CD4-positive, CD25-positive, alpha-beta regulatory T cell (primary cell): Measurements from ENCODE around the gene GNAS. TPM values are rescaled to one million over a fixed set of nuclear protein-coding genes. Genes with fewer than 3 reads are reported as not detected.

Source experiments
- ATAC-seq, 2 donors: fragments of 150-1000 bp; cut with Tn5 transposase; one replicate each; pipeline ENCODE4 v1.10.0; 2021; ENCODE audit warnings: low read depth in 2 of 2, moderate number of reproducible peaks in 2 of 2, moderate library complexity in 1 of 2
- DNase-seq, 3 donors: peaks; one replicate each; pipeline versions ENCODE4 v3.0.0 to v3.0.0-alpha.2; 2012 to 2022; ENCODE audit warnings: mixed read lengths in 1 of 3
- H3K27ac ChIP-seq: one replicate; pipeline ENCODE4 v1.7.0; 2013; ENCODE audit warnings: mild to moderate bottlenecking, low read length; ENCODE audit not compliant: insufficient read depth, poor library complexity, severe bottlenecking
- H3K27me3 ChIP-seq: one replicate; pipeline ENCODE4 v1.7.0; 2013; ENCODE audit warnings: low read length; ENCODE audit not compliant: control insufficient read depth, insufficient read depth
- H3K36me3 ChIP-seq: one replicate; pipeline ENCODE4 v1.7.0; 2013; ENCODE audit warnings: mild to moderate bottlenecking, low read length, moderate library complexity; ENCODE audit not compliant: control insufficient read depth, insufficient read depth
- H3K4me1 ChIP-seq: 2 replicates; pipeline ENCODE4 v1.7.0; 2013; ENCODE audit warnings: mild to moderate bottlenecking, low read length; ENCODE audit not compliant: insufficient read depth, control insufficient read depth, poor library complexity, severe bottlenecking
- H3K4me3 ChIP-seq: one replicate; pipeline ENCODE4 v1.7.0; 2013; ENCODE audit warnings: low read depth, mild to moderate bottlenecking, low read length, moderate library complexity
- H3K9me3 ChIP-seq, 2 experiments: 1 replicate in 1 of 2; 2 replicates in 1 of 2; pipeline ENCODE4 v1.7.0; 2013; ENCODE audit warnings: low read length in 2 of 2, mild to moderate bottlenecking in 1 of 2, moderate library complexity in 1 of 2; ENCODE audit not compliant: control insufficient read depth in 2 of 2
- H3K27ac Mint-ChIP-seq, 3 donors: one replicate each; pipeline ENCODE4 v1.8.0; 2020 to 2022; ENCODE audit warnings: mild to moderate bottlenecking in 3 of 3, mixed read lengths in 3 of 3, moderate library complexity in 2 of 3
- H3K27me3 Mint-ChIP-seq: one replicate; pipeline ENCODE4 v1.8.0; 2022; ENCODE audit warnings: mild to moderate bottlenecking, mixed read lengths
- H3K36me3 Mint-ChIP-seq: one replicate; pipeline ENCODE4 v1.8.0; 2020; ENCODE audit warnings: mixed read lengths
- H3K4me1 Mint-ChIP-seq, 4 donors: one replicate each; pipeline ENCODE4 v1.8.0; 2020 to 2022; ENCODE audit warnings: mixed read lengths in 4 of 4, mild to moderate bottlenecking in 1 of 4
- H3K4me3 Mint-ChIP-seq, 4 donors: one replicate each; pipeline ENCODE4 v1.8.0; 2020 to 2022; ENCODE audit warnings: mild to moderate bottlenecking in 4 of 4, mixed read lengths in 4 of 4, moderate library complexity in 3 of 4
- H3K9me3 Mint-ChIP-seq, 7 donors: one replicate each; pipeline ENCODE4 v1.8.0; 2020 to 2022; ENCODE audit warnings: mixed read lengths in 7 of 7, mild to moderate bottlenecking in 3 of 7, moderate library complexity in 2 of 7
- polyA plus RNA-seq, 4 donors: library from polyadenylated mRNA; unstranded; fragments of 300-500 nt; fragmentation: Illumina TruSeq; gene quantifications; one replicate each; pipeline ENCODE4 v1.2.3, GENCODE V29; 2021
- total RNA-seq: library from RNA; stranded (reverse); gene quantifications from one replicate; pipeline ENCODE4 v1.2.3, GENCODE V29; 2022

GNAS gene
- total and polyA plus RNA-seq, 5 donors from 2014 or later: 127 to 890 (median 165) TPM

DNA sequence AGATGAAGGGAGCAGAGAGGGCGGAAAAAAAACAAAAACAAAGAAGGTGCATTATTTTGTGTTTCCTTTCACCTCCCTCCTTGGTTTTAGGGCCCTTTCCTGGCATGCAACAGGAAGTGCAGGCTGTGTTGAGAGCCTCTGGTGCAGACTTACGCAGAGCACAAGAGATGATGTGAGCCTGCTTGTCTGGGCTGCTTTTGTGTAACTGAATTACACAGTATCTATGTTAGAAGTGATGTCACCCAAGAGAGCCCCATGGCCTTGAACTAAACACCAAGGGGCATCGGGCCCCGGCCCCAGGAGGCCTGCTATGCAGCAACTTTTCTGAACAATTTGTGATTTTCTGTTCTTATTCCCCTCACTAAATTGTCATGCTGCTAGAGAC, 25.5 kb downstream of the GNAS start:
- Histone ChIP-seq H3K4me3 (no peak overlapping the region), H3K9me3 (no peaks in the 10 kb centered on the region), H3K27me3 (no peaks in the 10 kb centered on the region), H3K4me1 (peaks cover 4% of the 10 kb centered on the region), H3K27ac (no peak overlapping the region), H3K36me3 (no peaks in the 10 kb centered on the region)
- peak in 1 of 3 donors; percentile 46 for DNase-seq
- H3K27me3 Mint-ChIP-seq: peaks cover 4% of the 10 kb centered on the region
- no peaks in the 10 kb centered on the region for H3K36me3 Mint-ChIP-seq
- H3K9me3 Mint-ChIP-seq: peaks cover 0 to 2% (median 0%) of the 10 kb centered on the region in 7 donors
- peaks cover 0 to 11% (median 1%) of the 10 kb centered on the region in 4 donors for H3K4me1 Mint-ChIP-seq
- no peak overlapping the region for H3K27ac Mint-ChIP-seq
- H3K4me3 Mint-ChIP-seq: peak overlapping the region in 1 of 4 donors; percentile 16
- ATAC-seq: peak; percentile 71

DNA sequence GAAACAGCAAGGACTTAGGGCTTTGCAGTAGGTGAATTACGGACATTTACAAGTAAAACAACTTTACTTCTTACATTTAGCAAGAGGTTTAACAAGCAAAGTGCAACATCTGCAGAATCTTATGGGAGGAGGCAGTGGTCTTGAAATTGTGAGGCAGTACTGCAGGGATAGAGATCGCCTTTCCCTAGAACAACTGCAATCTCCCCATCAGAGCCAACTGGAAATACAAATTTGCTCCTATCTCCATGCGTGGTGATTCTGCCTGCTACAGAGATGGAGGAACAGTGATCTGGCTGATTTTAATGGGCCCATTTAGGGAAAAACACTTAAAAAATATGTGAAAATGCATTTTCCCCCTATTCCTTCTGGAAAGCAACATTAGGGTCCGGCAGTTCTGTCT, 25.9 kb downstream of the GNAS start:
- Mint-ChIP-seq H3K36me3 (no peaks in the 10 kb centered on the region), H3K27me3 (peaks cover 4% of the 10 kb centered on the region), H3K4me3 (no peak overlapping the region), H3K4me1 (peaks cover 0 to 11% (median 1%) of the 10 kb centered on the region in 4 donors), H3K27ac (no peak overlapping the region), H3K9me3 (peaks cover 0 to 2% (median 0%) of the 10 kb centered on the region in 7 donors)
- Histone ChIP-seq H3K4me3 (no peak overlapping the region), H3K27me3 (no peaks in the 10 kb centered on the region), H3K4me1 (peaks cover 4% of the 10 kb centered on the region), H3K27ac (no peak overlapping the region), H3K36me3 (no peaks in the 10 kb centered on the region), H3K9me3 (no peaks in the 10 kb centered on the region)
- ATAC-seq (no peak), DNase-seq (no peak)

DNA sequence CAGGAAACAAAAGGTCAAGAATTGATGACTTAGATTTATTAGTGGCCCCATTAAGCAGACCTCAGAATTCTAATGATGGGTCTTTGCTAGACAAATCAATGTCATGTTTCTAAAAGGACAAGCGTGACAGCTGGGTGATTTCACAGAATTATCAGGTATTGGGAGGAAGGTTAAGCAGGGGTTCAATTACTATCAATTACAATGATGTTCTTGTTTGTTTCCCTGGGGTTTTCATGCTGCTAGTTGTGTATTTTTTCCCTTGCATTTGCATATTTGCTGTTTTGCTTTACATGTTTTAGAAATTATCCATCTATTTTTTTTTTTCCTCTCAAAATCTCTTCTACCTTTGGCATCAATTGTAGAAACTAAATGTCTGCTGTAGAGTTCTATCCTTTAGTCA, 27.9 kb downstream of the GNAS start:
- no peak for DNase-seq
- Histone ChIP-seq H3K27ac (no peak overlapping the region), H3K9me3 (no peaks in the 10 kb centered on the region), H3K4me1 (peaks cover 4% of the 10 kb centered on the region), H3K36me3 (no peaks in the 10 kb centered on the region), H3K4me3 (no peak overlapping the region), H3K27me3 (no peaks in the 10 kb centered on the region)
- no peak overlapping the region for H3K27ac Mint-ChIP-seq
- H3K4me1 Mint-ChIP-seq: peaks cover 0 to 11% (median 0%) of the 10 kb centered on the region in 4 donors
- H3K27me3 Mint-ChIP-seq: peaks cover 4% of the 10 kb centered on the region
- H3K4me3 Mint-ChIP-seq: no peak overlapping the region
- no peaks in the 10 kb centered on the region for H3K9me3 Mint-ChIP-seq
- no peak for ATAC-seq
- H3K36me3 Mint-ChIP-seq: no peaks in the 10 kb centered on the region

DNA sequence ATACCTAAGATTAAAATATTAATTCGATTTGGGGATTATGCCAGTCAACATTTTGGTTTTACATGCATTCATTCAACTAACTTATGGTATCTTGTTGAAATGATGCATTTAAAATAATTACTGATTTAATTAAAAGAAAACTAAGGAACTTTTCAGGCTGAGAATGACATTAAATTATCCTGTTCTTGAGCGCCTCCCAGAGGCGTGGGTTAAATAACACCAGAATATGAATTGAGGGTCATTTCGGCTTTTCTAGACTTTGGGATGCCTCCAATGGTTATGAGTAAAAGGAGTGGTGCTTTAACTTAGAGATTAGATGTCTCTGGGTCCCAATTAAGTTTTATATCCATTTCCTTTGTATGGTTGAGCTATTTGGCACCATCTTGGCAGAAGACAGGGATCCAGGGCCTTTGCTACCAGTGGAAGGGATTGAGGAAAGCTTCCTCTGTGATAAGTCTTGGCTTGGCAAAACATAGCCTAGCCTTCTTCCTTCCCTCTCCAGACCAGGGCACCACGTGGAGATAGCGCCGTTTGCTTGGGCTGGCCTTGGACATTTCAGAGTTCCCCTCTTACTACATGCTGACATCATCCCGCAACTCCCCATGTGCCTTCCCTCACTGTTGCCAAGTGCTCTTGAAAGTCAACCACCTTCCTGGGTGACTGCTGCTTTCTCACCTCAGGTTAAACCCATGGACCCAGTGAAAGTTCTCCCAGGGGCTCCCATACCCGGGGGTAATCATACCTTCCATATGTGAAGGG, 28.7 kb downstream of the GNAS start:
- Mint-ChIP-seq H3K9me3 (no peaks in the 10 kb centered on the region), H3K27ac (peak overlapping the region in 1 of 3 donors; percentile 80), H3K27me3 (peaks cover 4% of the 10 kb centered on the region), H3K36me3 (no peaks in the 10 kb centered on the region), H3K4me1 (peaks cover 0 to 14% (median under 1%) of the 10 kb centered on the region in 4 donors), H3K4me3 (no peak overlapping the region)
- no peaks in the 10 kb centered on the region for H3K27me3 ChIP-seq
- no peaks in the 10 kb centered on the region for H3K36me3 ChIP-seq
- H3K27ac ChIP-seq: no peak overlapping the region
- peaks cover 4% of the 10 kb centered on the region for H3K4me1 ChIP-seq
- ATAC-seq (no peak), DNase-seq (no peak)
- no peak overlapping the region for H3K4me3 ChIP-seq
- H3K9me3 ChIP-seq: no peaks in the 10 kb centered on the region

DNA sequence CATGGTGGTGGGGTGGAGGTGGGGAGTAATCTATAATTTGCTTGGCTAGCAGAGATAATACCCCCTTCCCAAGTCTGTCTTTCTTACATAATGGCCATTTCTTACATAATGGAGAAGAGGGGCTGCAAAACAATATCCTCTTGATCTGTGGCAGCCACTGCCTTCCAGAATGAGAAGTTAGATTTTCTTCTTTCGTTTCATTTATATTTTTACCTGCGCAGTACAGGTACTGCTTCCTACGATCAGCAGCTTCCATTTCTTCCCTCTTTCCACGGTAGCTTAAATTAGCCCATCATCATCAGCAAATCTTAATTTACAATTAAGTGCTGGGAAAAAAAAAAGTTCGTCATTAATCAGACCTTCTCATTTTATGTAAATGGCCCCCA, 30.2 kb downstream of the GNAS start:
- no peak overlapping the region for H3K27ac ChIP-seq
- no peaks in the 10 kb centered on the region for H3K36me3 ChIP-seq
- H3K4me3 Mint-ChIP-seq: no peak overlapping the region
- no peaks in the 10 kb centered on the region for H3K9me3 ChIP-seq
- H3K36me3 Mint-ChIP-seq: no peaks in the 10 kb centered on the region
- peaks cover 2% of the 10 kb centered on the region for H3K4me1 ChIP-seq
- peaks cover 4% of the 10 kb centered on the region for H3K27me3 Mint-ChIP-seq
- no peak overlapping the region for H3K4me3 ChIP-seq
- H3K27ac Mint-ChIP-seq: no peak overlapping the region
- ATAC-seq (no peak), DNase-seq (no peak)
- no peaks in the 10 kb centered on the region for H3K27me3 ChIP-seq
- H3K9me3 Mint-ChIP-seq: no peaks in the 10 kb centered on the region
- peaks cover 0 to 15% (median under 1%) of the 10 kb centered on the region in 4 donors for H3K4me1 Mint-ChIP-seq

DNA sequence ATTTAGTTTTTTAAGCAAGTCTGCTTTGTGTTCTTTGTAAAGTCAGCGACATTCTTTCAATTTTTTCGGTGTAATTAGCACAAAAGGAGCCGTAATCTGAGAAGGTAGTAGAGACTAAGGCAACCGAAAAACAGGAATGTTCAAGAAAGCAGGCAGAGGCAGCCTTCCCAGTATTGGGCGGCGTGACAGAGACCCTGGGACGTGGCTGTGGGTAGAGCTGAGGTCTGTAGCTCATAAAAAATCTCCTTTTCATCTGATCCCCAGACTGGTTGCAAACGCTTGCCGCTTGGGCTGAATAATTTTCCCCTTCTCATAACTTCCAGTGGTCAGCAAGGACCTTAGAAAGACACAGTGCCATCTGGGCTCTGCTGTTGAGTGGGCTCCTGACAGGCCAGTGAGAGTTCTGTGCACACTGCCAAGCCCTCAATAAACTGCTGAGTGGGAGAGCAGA, 30.8 kb downstream of the GNAS start:
- no peaks in the 10 kb centered on the region for H3K9me3 Mint-ChIP-seq

DNA sequence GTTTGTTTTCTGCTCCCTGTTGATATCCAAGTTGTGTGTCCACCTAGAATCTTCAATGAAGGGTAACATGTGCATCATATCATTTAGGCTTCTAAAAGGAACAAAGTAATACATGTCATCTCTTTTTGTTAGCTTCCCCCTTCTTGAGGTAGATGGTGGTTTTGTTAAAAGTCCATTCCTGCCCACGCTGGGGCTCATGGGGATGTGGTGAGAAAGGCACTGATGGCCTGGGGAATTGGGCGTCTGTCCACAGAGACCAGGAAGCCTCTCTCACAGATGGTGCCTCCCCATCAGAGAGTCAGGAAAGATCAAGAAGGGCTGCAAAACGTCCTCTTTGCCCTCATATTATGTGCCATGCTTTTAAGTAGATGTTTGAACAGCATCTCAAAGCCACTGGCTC, 32.5 kb downstream of the GNAS start:
- ATAC-seq (no peak), DNase-seq (no peak)
- no peak overlapping the region for H3K27ac ChIP-seq
- H3K4me1 ChIP-seq: peaks cover 7% of the 10 kb centered on the region
- no peaks in the 10 kb centered on the region for H3K27me3 ChIP-seq
- no peak overlapping the region for H3K4me3 ChIP-seq
- Mint-ChIP-seq H3K4me3 (no peak overlapping the region), H3K4me1 (peaks cover 0 to 14% (median under 1%) of the 10 kb centered on the region in 4 donors), H3K9me3 (peaks cover 0 to 1% (median 0%) of the 10 kb centered on the region in 7 donors), H3K27me3 (no peaks in the 10 kb centered on the region), H3K27ac (no peak overlapping the region), H3K36me3 (no peaks in the 10 kb centered on the region)
- no peaks in the 10 kb centered on the region for H3K9me3 ChIP-seq
- no peaks in the 10 kb centered on the region for H3K36me3 ChIP-seq

More for the DNA sequence above, 30.8 kb downstream of the GNAS start:
- no peaks in the 10 kb centered on the region for H3K36me3 ChIP-seq
- Mint-ChIP-seq H3K4me1 (peaks cover 0 to 15% (median under 1%) of the 10 kb centered on the region in 4 donors), H3K27ac (peak overlapping the region in 1 of 3 donors; percentile 80), H3K4me3 (peak overlapping the region in 1 of 4 donors; percentile 36), H3K27me3 (peaks cover 4% of the 10 kb centered on the region), H3K36me3 (no peaks in the 10 kb centered on the region)
- H3K9me3 ChIP-seq: no peaks in the 10 kb centered on the region
- DNase-seq (no peak), ATAC-seq (no peak)
- no peak overlapping the region for H3K27ac ChIP-seq
- H3K4me3 ChIP-seq: no peak overlapping the region
- no peaks in the 10 kb centered on the region for H3K27me3 ChIP-seq
- peaks cover 7% of the 10 kb centered on the region for H3K4me1 ChIP-seq

DNA sequence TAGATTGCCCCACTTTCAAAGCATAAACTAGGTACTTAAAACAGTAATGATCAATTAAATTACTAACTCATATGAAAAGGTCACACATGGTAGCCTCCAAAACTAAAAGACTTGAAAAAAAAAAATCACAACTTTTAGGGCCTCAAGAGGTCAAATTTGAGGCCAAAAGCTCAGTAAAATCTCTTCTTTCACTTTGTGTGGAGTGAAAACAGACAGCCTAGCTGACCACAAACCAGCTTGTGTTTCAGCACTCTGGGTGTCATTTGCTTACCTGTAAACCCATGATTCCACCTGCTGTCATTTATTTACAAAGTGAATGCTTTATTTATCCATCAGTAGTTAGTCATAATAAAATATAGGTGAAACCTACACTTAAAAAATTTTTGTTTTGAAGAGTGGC, 34.0 kb downstream of the GNAS start:
- Histone ChIP-seq H3K27me3 (no peaks in the 10 kb centered on the region), H3K4me1 (peaks cover 7% of the 10 kb centered on the region), H3K36me3 (no peaks in the 10 kb centered on the region), H3K27ac (no peak overlapping the region), H3K4me3 (no peak overlapping the region), H3K9me3 (no peaks in the 10 kb centered on the region)
- Mint-ChIP-seq H3K36me3 (no peaks in the 10 kb centered on the region), H3K4me1 (peaks cover 0 to 14% (median under 1%) of the 10 kb centered on the region in 4 donors), H3K9me3 (peaks cover 0 to 2% (median 0%) of the 10 kb centered on the region in 7 donors), H3K27ac (no peak overlapping the region), H3K27me3 (no peaks in the 10 kb centered on the region), H3K4me3 (peak overlapping the region in 2 of 4 donors; percentile 13 to 86)
- DNase-seq: no peak
- ATAC-seq: no peak
